Thyroid gland (tissue), 4 donors: Measurements from ENCODE around the gene KCNIP4.

Experiments
- CTCF ChIP-seq, 6 experiments: fragments of 200-600 bp in 3 of 6; fragments of 450-650 bp in 3 of 6; sonication (generic) in 3 of 6; IDR thresholded peaks; one replicate each; pipeline ENCODE4 v1.5.1; 2016 to 2019; ENCODE audit warnings: antibody characterized with exemption in 6 of 6, mild to moderate bottlenecking in 2 of 6, inconsistent platforms in 1 of 6, moderate library complexity in 1 of 6
- POLR2A ChIP-seq, 2 donors: fragments of 450-650 bp; IDR thresholded peaks; one replicate each; pipeline ENCODE4 v1.6.1; 2017; ENCODE audit warnings: antibody characterized with exemption in 2 of 2, mild to moderate bottlenecking in 2 of 2, moderate library complexity in 1 of 2

- TF ChIP-seq CTCF (IDR thresholded peaks at IDR 0.05), result no peak
- no peak for TF ChIP-seq POLR2A (IDR thresholded peaks at IDR 0.05)
These were observed 1110.1 kb downstream of the KCNIP4 start for GRCh38 chr4:20838476-20838875.
